CD14-positive monocyte (primary cell): ENCODE measurements around the gene NAV1. TPM values are rescaled to one million over a fixed set of nuclear protein-coding genes. Genes with fewer than 3 reads are reported as not detected.

Source experiments
- DNase-seq, 3 donors: peaks; one replicate each; pipeline ENCODE4 v3.0.0-alpha.2; 2011 to 2022
- H2AFZ ChIP-seq: 2 replicates; pipeline ENCODE4 v1.6.0; 2012; ENCODE audit warnings: mild to moderate bottlenecking, low read depth, low read length, inconsistent platforms; ENCODE audit not compliant: insufficient read depth, poor library complexity, severe bottlenecking
- H3K27ac ChIP-seq, 2 donors: 1 replicate in 1 of 2; 2 replicates in 1 of 2; pipeline ENCODE4 v1.5.1; 2012 to 2013; ENCODE audit warnings: low read length in 2 of 2, control low read depth in 1 of 2, inconsistent platforms in 1 of 2, low read depth in 1 of 2, mild to moderate bottlenecking in 1 of 2
- H3K27me3 ChIP-seq, 2 donors: one replicate each; pipeline versions ENCODE4 v1.6.0 to v1.6.1; 2011 to 2013; ENCODE audit warnings: low read length in 2 of 2; ENCODE audit not compliant: control insufficient read depth in 2 of 2, insufficient read depth in 2 of 2
- H3K36me3 ChIP-seq, 2 donors: replicated peaks in 1 of 2; 1 replicate in 1 of 2; 2 replicates in 1 of 2; pipeline versions ENCODE4 v1.5.1 to v1.6.1; 2012 to 2013; ENCODE audit warnings: low read length in 2 of 2, control low read depth in 1 of 2, inconsistent platforms in 1 of 2, mild to moderate bottlenecking in 1 of 2; ENCODE audit not compliant: insufficient read depth in 2 of 2, control insufficient read depth in 1 of 2
- H3K4me1 ChIP-seq, 2 donors: 1 replicate in 1 of 2; 2 replicates in 1 of 2; pipeline versions ENCODE4 v1.5.1 to v1.6.1; 2012 to 2013; ENCODE audit warnings: low read length in 2 of 2, control low read depth in 1 of 2, inconsistent platforms in 1 of 2, mild to moderate bottlenecking in 1 of 2, moderate library complexity in 1 of 2; ENCODE audit not compliant: insufficient read depth in 2 of 2, control insufficient read depth in 1 of 2
- H3K4me2 ChIP-seq: replicated peaks from 2 replicates; pipeline ENCODE3; 2012; ENCODE audit warnings: low read length, moderate library complexity, mild to moderate bottlenecking; ENCODE audit not compliant: poor library complexity, severe bottlenecking; ENCODE audit errors: extremely low read depth
- H3K4me3 ChIP-seq, 3 experiments: fragments of 200-600 bp in 1 of 3; sonication (generic) in 1 of 3; replicated peaks in 1 of 3; 1 replicate in 2 of 3; 2 replicates in 1 of 3; pipeline ENCODE4 v1.5.1; 2011 to 2013; ENCODE audit warnings: low read length in 3 of 3, mild to moderate bottlenecking in 3 of 3, control low read depth in 2 of 3, low read depth in 2 of 3, inconsistent platforms in 1 of 3, moderate library complexity in 1 of 3
- H3K79me2 ChIP-seq: 2 replicates; pipeline ENCODE4 v1.6.0; 2012; ENCODE audit warnings: mild to moderate bottlenecking, control low read depth, inconsistent platforms, low read length, moderate library complexity; ENCODE audit not compliant: insufficient read depth
- H3K9ac ChIP-seq: 2 replicates; pipeline ENCODE4 v1.6.0; 2017; ENCODE audit warnings: low read length, mild to moderate bottlenecking; ENCODE audit not compliant: insufficient read depth, poor library complexity, severe bottlenecking
- H3K9me3 ChIP-seq, 2 donors: replicated peaks in 1 of 2; 1 replicate in 1 of 2; 2 replicates in 1 of 2; pipeline versions ENCODE4 v1.5.1 to v1.6.1; 2012 to 2013; ENCODE audit warnings: low read length in 2 of 2, control low read depth in 1 of 2; ENCODE audit not compliant: control insufficient read depth in 1 of 2, insufficient read depth in 1 of 2
- H4K20me1 ChIP-seq: 2 replicates; pipeline ENCODE4 v1.6.0; 2012; ENCODE audit warnings: mild to moderate bottlenecking, low read length, control low read depth, moderate library complexity; ENCODE audit not compliant: insufficient read depth
- H3K27ac Mint-ChIP-seq, 7 donors: one replicate each; pipeline ENCODE4 v1.8.0; 2020; ENCODE audit warnings: mild to moderate bottlenecking in 7 of 7, mixed read lengths in 7 of 7, moderate library complexity in 6 of 7, inconsistent platforms in 2 of 7
- H3K27me3 Mint-ChIP-seq, 3 donors: one replicate each; pipeline ENCODE4 v1.8.0; 2021 to 2022; ENCODE audit warnings: low read depth in 3 of 3, mild to moderate bottlenecking in 3 of 3, mixed read lengths in 3 of 3, moderate library complexity in 3 of 3, inconsistent platforms in 1 of 3
- H3K36me3 Mint-ChIP-seq, 2 donors: one replicate each; pipeline ENCODE4 v1.8.0; 2020; ENCODE audit warnings: mixed read lengths in 2 of 2, inconsistent platforms in 1 of 2, mild to moderate bottlenecking in 1 of 2
- H3K4me1 Mint-ChIP-seq: one replicate; pipeline ENCODE4 v1.8.0; 2020; ENCODE audit warnings: mild to moderate bottlenecking, mixed read lengths
- H3K4me3 Mint-ChIP-seq, 2 donors: one replicate each; pipeline ENCODE4 v1.8.0; 2020; ENCODE audit warnings: mild to moderate bottlenecking in 2 of 2, mixed read lengths in 2 of 2, moderate library complexity in 1 of 2
- H3K9me3 Mint-ChIP-seq, 7 donors: one replicate each; pipeline ENCODE4 v1.8.0; 2020 to 2022; ENCODE audit warnings: mixed read lengths in 7 of 7, mild to moderate bottlenecking in 6 of 7, moderate library complexity in 6 of 7, inconsistent platforms in 2 of 7
- WGBS: methylation state at CpG from one replicate; pipeline ENCODE4 v1.1.5; 2013; ENCODE audit warnings: missing lambda C conversion rate; ENCODE audit not compliant: insufficient coverage; 5-methylcytosine and 5-hydroxymethylcytosine counted together
- intact Hi-C, 2 donors: fragments of 100-400 bp; cut with micrococcal nuclease; formaldehyde crosslinking; loops; one replicate each; pipeline versions ENCODE4 v1.15.0 to v1.15.1; 2023
- polyA plus RNA-seq, 3 donors: library from polyadenylated mRNA; depleted of rRNA in 1 of 3; unstranded in 2 of 3; stranded (reverse) in 1 of 3; fragments of 300-500 nt in 2 of 3; fragments of >200 nt in 1 of 3; fragmentation: Illumina TruSeq in 2 of 3; gene quantifications; 1 replicate in 2 of 3; 2 replicates in 1 of 3; pipeline ENCODE4 v1.2.3, GENCODE V29; 2012 to 2021
- TF ChIP-seq, protein P1 (sequence below): fragments of 200-600 bp; IDR thresholded peaks from one replicate; pipeline ENCODE4 v1.8.0; 2022; ENCODE audit warnings: antibody characterized with exemption, mild to moderate bottlenecking

Gene NAV1
- polyA plus RNA-seq, 3 donors = 0.37 to 1.4 (median 0.89) TPM

DNA sequence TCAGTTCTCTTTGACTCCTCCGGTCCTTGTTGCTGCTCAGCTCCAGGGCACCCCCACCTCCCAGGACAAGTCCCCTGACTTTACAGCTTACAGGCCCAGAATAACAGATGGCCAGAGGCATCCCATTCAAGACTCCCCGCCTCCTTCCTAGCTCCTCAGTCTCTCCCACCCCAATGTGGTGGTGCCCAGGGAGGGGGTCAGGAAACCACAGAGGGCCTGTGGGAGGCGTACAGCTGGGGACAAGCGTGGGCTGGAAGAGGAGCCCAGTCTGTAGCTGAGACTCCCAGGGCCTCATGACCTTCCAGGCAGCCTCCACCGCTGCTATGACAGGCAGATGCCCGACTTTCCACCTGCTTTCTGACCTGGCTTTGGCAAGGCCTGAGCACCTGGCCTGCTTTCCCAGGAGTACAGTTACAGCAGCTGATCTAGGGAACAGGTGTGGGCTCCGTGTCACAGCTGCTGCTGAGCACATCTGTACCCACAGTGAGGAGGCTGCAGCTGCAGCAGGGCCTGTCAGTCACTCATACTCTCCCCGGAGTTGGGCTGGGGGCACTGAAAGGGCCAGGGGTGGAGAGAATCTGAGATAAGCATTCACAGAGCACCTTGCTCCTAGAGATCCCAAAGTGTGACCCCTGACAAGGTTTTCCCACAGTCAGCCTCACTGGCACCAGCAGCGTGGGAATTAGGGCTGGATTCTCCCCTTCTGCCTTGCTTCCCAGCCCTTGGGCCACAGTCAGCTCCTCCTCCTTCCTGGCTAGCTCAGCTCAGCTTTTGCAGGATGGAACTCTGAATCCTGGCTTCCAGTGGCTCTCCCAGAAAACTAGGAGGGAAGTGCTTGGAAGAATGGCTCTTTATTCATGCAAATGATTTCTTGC is 7.1 kb upstream of the NAV1 start:
- WGBS = 33% methylated on average over 6 of the region's 9 CpGs
- no peaks in the 10 kb centered on the region for H4K20me1 ChIP-seq
- no peak for DNase-seq
- no peaks in the 10 kb centered on the region for H3K79me2 ChIP-seq
- intact Hi-C loops = loop anchor here (2.0 to 5.0 kb wide), 2 partner anchors 173 to 261 kb away; no protein-coding TSS in a partner anchor
- no peak overlapping the region for H3K27ac Mint-ChIP-seq
- peaks cover 19 to 21% of the 10 kb centered on the region in 2 donors for H3K4me1 ChIP-seq
- H2AFZ ChIP-seq = no peak overlapping the region
- H3K9ac ChIP-seq = no peak overlapping the region
- no peak overlapping the region for H3K4me2 ChIP-seq
- no peaks in the 10 kb centered on the region for H3K36me3 ChIP-seq
- H3K27me3 ChIP-seq = no peaks in the 10 kb centered on the region
- H3K27ac ChIP-seq = no peak overlapping the region
- H3K27me3 Mint-ChIP-seq = peaks cover 1 to 6% (median 3%) of the 10 kb centered on the region in 3 donors
- TF ChIP-seq, protein P1, sequence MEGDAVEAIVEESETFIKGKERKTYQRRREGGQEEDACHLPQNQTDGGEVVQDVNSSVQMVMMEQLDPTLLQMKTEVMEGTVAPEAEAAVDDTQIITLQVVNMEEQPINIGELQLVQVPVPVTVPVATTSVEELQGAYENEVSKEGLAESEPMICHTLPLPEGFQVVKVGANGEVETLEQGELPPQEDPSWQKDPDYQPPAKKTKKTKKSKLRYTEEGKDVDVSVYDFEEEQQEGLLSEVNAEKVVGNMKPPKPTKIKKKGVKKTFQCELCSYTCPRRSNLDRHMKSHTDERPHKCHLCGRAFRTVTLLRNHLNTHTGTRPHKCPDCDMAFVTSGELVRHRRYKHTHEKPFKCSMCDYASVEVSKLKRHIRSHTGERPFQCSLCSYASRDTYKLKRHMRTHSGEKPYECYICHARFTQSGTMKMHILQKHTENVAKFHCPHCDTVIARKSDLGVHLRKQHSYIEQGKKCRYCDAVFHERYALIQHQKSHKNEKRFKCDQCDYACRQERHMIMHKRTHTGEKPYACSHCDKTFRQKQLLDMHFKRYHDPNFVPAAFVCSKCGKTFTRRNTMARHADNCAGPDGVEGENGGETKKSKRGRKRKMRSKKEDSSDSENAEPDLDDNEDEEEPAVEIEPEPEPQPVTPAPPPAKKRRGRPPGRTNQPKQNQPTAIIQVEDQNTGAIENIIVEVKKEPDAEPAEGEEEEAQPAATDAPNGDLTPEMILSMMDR = no peak
- H3K9me3 Mint-ChIP-seq = no peaks in the 10 kb centered on the region
- H3K4me3 Mint-ChIP-seq = peak overlapping the region in 1 of 2 donors; percentile 16
- H3K4me1 Mint-ChIP-seq = peaks cover 24% of the 10 kb centered on the region
- no peaks in the 10 kb centered on the region for H3K9me3 ChIP-seq
- no peak overlapping the region for H3K4me3 ChIP-seq
- peaks cover 14 to 16% of the 10 kb centered on the region in 2 donors for H3K36me3 Mint-ChIP-seq

DNA sequence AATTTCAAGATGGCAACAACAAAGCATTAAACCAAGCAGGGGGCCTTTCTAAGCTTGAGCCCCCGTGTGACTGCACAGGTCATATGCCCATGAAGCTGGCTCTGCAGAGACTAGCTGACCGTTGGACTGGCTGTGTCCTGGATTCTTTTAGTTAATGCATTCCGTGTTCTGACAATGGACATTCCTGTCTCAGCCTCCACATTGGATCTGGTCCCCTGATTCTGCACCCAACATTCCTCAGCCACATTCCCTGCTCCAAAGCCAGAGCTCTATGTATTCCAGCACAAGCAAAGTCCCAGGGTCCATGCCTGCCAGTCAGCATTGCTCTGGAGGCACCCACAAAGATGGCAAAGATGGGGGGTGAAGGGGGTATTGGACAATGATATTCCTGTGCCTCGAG is 5.1 kb upstream of the NAV1 start:
- Histone ChIP-seq H3K36me3 (no peaks in the 10 kb centered on the region), H3K27ac (no peak overlapping the region), H3K4me2 (no peak overlapping the region), H2AFZ (no peak overlapping the region), H3K9me3 (no peaks in the 10 kb centered on the region), H3K4me1 (peaks cover 30 to 33% of the 10 kb centered on the region in 2 donors), H3K79me2 (no peaks in the 10 kb centered on the region), H3K9ac (no peak overlapping the region), H3K4me3 (no peak overlapping the region), H4K20me1 (no peaks in the 10 kb centered on the region), H3K27me3 (peaks cover 18 to 20% of the 10 kb centered on the region in 2 donors)
- 100% methylated on average over 3 of the region's 4 CpGs for WGBS
- TF ChIP-seq, protein P1 = no peak
- H3K4me1 Mint-ChIP-seq = peaks cover 41% of the 10 kb centered on the region
- intact Hi-C loops = loop anchor here (5.0 kb wide), 1 partner anchor 258 kb away; no protein-coding TSS in a partner anchor
- H3K36me3 Mint-ChIP-seq = peaks cover 14 to 21% of the 10 kb centered on the region in 2 donors
- peaks cover 11 to 22% (median 16%) of the 10 kb centered on the region in 3 donors for H3K27me3 Mint-ChIP-seq
- peaks cover 0 to 2% (median 0%) of the 10 kb centered on the region in 7 donors for H3K9me3 Mint-ChIP-seq
- no peak for DNase-seq
- no peak overlapping the region for H3K27ac Mint-ChIP-seq
- no peak overlapping the region for H3K4me3 Mint-ChIP-seq
